Heart right ventricle (tissue), 16 donors: ENCODE data around the gene SCYGR4. TPM values are rescaled to one million over a fixed set of nuclear protein-coding genes. Genes with fewer than 3 reads are reported as not detected.

Source experiments
- ATAC-seq, 8 donors: fragments of 200-7000 bp; cut with Tn5 transposase; one replicate each; pipeline ENCODE4 v1.9.1; 2020; ENCODE audit warnings: mild to moderate bottlenecking in 8 of 8, moderate library complexity in 8 of 8, moderate number of reproducible peaks in 1 of 8
- DNase-seq, 2 donors: peaks; one replicate each; pipeline ENCODE4 v3.0.0-alpha.2; 2020
- H3K27ac ChIP-seq, 10 donors: fragments of 200-600 bp; sonication (generic) in 2 of 10; one replicate each; pipeline versions ENCODE4 v1.5.0 to v1.8.0; 2020 to 2022; ENCODE audit warnings: mild to moderate bottlenecking in 3 of 10
- H3K27me3 ChIP-seq, 7 donors: fragments of 200-600 bp; one replicate each; pipeline ENCODE4 v1.8.0; 2021 to 2022; ENCODE audit warnings: mild to moderate bottlenecking in 2 of 7
- H3K36me3 ChIP-seq, 9 donors: fragments of 200-600 bp; sonication (generic) in 1 of 9; one replicate each; pipeline versions ENCODE4 v1.5.0 to v1.8.0; 2020 to 2022; ENCODE audit warnings: mild to moderate bottlenecking in 2 of 9
- H3K4me1 ChIP-seq, 9 donors: fragments of 200-600 bp; sonication (generic) in 1 of 9; one replicate each; pipeline versions ENCODE4 v1.5.0 to v1.8.0; 2020 to 2022; ENCODE audit warnings: mild to moderate bottlenecking in 4 of 9
- H3K4me3 ChIP-seq, 10 donors: fragments of 200-600 bp; sonication (generic) in 2 of 10; one replicate each; pipeline versions ENCODE4 v1.5.0 to v1.8.0; 2020 to 2022; ENCODE audit warnings: mild to moderate bottlenecking in 7 of 10, moderate library complexity in 2 of 10
- H3K9me3 ChIP-seq, 11 donors: fragments of 200-600 bp in 10 of 11; sonication (generic) in 2 of 11; one replicate each; pipeline versions ENCODE4 v1.5.0 to v1.8.0; 2013 to 2022; ENCODE audit warnings: mild to moderate bottlenecking in 2 of 11, control low read depth in 1 of 11, moderate library complexity in 1 of 11
- CTCF ChIP-seq, 9 donors: fragments of 200-600 bp; sonication (generic) in 2 of 9; IDR thresholded peaks; one replicate each; pipeline versions ENCODE4 v1.5.0 to v1.8.0; 2021 to 2022; ENCODE audit warnings: antibody characterized with exemption in 9 of 9, mild to moderate bottlenecking in 5 of 9, moderate library complexity in 1 of 9
- WGBS, 2 donors: extraction: QIAGEN DNeasy Blood & Tissue Kit; methylation state at CpG; one replicate each; pipeline ENCODE4 v1.1.7; 2013; ENCODE audit warnings: inconsistent platforms in 1 of 2; 5-methylcytosine and 5-hydroxymethylcytosine counted together
- intact Hi-C, 10 donors: fragments of 100-400 bp; cut with DNase I; formaldehyde crosslinking; loops; one replicate each; pipeline versions ENCODE4 v1.11.1 to v1.14.2; 2022
- polyA plus RNA-seq, 2 donors: library from polyadenylated mRNA; stranded (reverse); fragments of 200-250 nt; gene quantifications; one replicate each; pipeline ENCODE4 v1.2.3, GENCODE V29; 2013
- total RNA-seq, 10 donors: library from RNA; stranded (reverse); fragmentation: NEBNext Ultra II Directional in 3 of 10; extraction: Animal tissue kit (Norgen Biotek cat#: 25700) in 3 of 10; gene quantifications; one replicate each; pipeline versions ENCODE4 v1.2.1 to v1.2.4, GENCODE V29; 2021 to 2023
- donor health status: Arrhythmogenic right ventricular cardiomyopathy.
- donor health status: ischemic (EF 13 %, LVEDD 7.1; RV severe dilation, severe dysfunction).
- donor health status: healthy with polysubstance abuse.
- donor health status: DM: no; HTN: yes; CAD: no.
- donor health status: DM: no; HTN: no; CAD: no.
- donor health status: ischemic (EF 25% LVEDD 6.9; RV normal size, moderate dysfunction).
- donor health status: ischemic (EF 25% LVEDD 5.7; RV mildly dilated, moderate dysfunction).
- donor health status: healthy.
- donor health status: DM: yes; HTN: yes; CAD: no.
- donor health status: Ischemic cardiomyopathy.
- donor health status: ischemic (EF 35%, LVEDD 5.7; RV mildly dilated, moderate dysfunction).
- donor health status: nonischemic (EF 11% LVEDD 7.7; RV severe dilation, severe dysfunction).
- donor health status: DM: yes; HTN: yes; CAD: no.
- donor health status: PGD.
- donor health status: ischemic (EF 29% LVEDD 5.4; RV normal size, mild dysfunction).
- donor health status: nonischemic (EF 23%, LVEDD 6.1; RV moderate dilation, normal function).

Gene SCYGR4
- total and polyA plus RNA-seq, 12 donors = not detected

- no peaks in the 10 kb centered on the region for H3K36me3 ChIP-seq
- peaks cover 0 to 17% (median 0%) of the 10 kb centered on the region in 7 donors for H3K27me3 ChIP-seq
- H3K27ac ChIP-seq = no peak overlapping the region
- no peak overlapping the region for H3K4me3 ChIP-seq
- peaks cover 0 to 5% (median 0%) of the 10 kb centered on the region in 9 donors for H3K4me1 ChIP-seq
- intact Hi-C loops = no loop called here
- ATAC-seq (peak in 4 of 8 donors; percentile 27 to 68 (median 46)), DNase-seq (no peak)
- no peak for TF ChIP-seq CTCF (IDR thresholded peaks at IDR 0.05)
- H3K9me3 ChIP-seq = no peaks in the 10 kb centered on the region
- 79 to 85% methylated on average over 16 of the region's 16 CpGs for WGBS, 2 donors
These were observed 8.5 kb upstream of the SCYGR4 start for GRCh38 chr2:227608561-227609338.

GRCh38 chr2:227610123-227610522, 7.2 kb upstream of the SCYGR4 start:
- no peak for DNase-seq
- no peak overlapping the region for H3K27ac ChIP-seq
- no peaks in the 10 kb centered on the region for H3K36me3 ChIP-seq
- WGBS, 2 donors = 88 to 91% methylated on average over 2 of the region's 2 CpGs
- peaks cover 0 to 23% (median 0%) of the 10 kb centered on the region in 7 donors for H3K27me3 ChIP-seq
- H3K4me3 ChIP-seq = no peak overlapping the region
- TF ChIP-seq CTCF (IDR thresholded peaks at IDR 0.05) = no peak
- intact Hi-C loops = no loop called here
- H3K9me3 ChIP-seq = no peaks in the 10 kb centered on the region
- ATAC-seq = no peak
- peaks cover 0 to 5% (median 0%) of the 10 kb centered on the region in 9 donors for H3K4me1 ChIP-seq

GRCh38 chr2:227612546-227613271, 4.6 kb upstream of the SCYGR4 start:
- no peak for TF ChIP-seq CTCF (IDR thresholded peaks at IDR 0.05)
- peaks cover 0 to 34% (median 0%) of the 10 kb centered on the region in 7 donors for H3K27me3 ChIP-seq
- no peaks in the 10 kb centered on the region for H3K9me3 ChIP-seq
- no peak overlapping the region for H3K4me3 ChIP-seq
- DNase-seq = no peak
- H3K4me1 ChIP-seq = peaks cover 0 to 7% (median 0%) of the 10 kb centered on the region in 9 donors
- H3K36me3 ChIP-seq = no peaks in the 10 kb centered on the region
- ATAC-seq = no peak
- H3K27ac ChIP-seq = no peak overlapping the region
- intact Hi-C loops = no loop called here
- WGBS, 2 donors = 80 to 93% methylated on average over 11 of the region's 11 CpGs

GRCh38 chr2:227613272-227613660, 4.0 kb upstream of the SCYGR4 start:
- ATAC-seq = no peak

More at GRCh38 chr2:227613272-227613660, 4.0 kb upstream of the SCYGR4 start:
- intact Hi-C loops = no loop called here
- Histone ChIP-seq H3K4me3 (no peak overlapping the region), H3K27me3 (peaks cover 0 to 34% (median 0%) of the 10 kb centered on the region in 7 donors), H3K27ac (no peak overlapping the region), H3K9me3 (no peaks in the 10 kb centered on the region), H3K4me1 (peaks cover 0 to 7% (median 0%) of the 10 kb centered on the region in 9 donors), H3K36me3 (no peaks in the 10 kb centered on the region)
- no peak for TF ChIP-seq CTCF (IDR thresholded peaks at IDR 0.05)
- no peak for DNase-seq
- whole genome bisulfite sequencing, 2 donors = 71 to 72% methylated on average over 4 of the region's 4 CpGs
